T-cell (primary cell): Measurements from ENCODE around the gene CDK12. TPM values are rescaled to one million over a fixed set of nuclear protein-coding genes. Genes with fewer than 3 reads are reported as not detected.
A peak's percentile ranks its signal among the peaks of the same experiment; 100 is the strongest.

ENCODE experiments used
- ATAC-seq, 4 experiments: fragments of 200-7000 bp in 3 of 4; fragments of 150-1000 bp in 1 of 4; cut with Tn5 transposase; replicated peaks in 1 of 4; 1 replicate in 3 of 4; 2 replicates in 1 of 4; pipeline ENCODE4 v1.10.0; 2021; ENCODE audit warnings: moderate library complexity in 3 of 4, mild to moderate bottlenecking in 2 of 4, moderate number of reproducible peaks in 1 of 4
- CTCF ChIA-PET, 2 donors: fragments of 300-600 bp; sonication (Branson Sonifier 250); formaldehyde crosslinking; loops; one replicate each; lab custom pipeline; 2022; ENCODE audit warnings: antibody characterized with exemption in 2 of 2; lab: Charles Lee
- POLR2A ChIA-PET, 2 donors: fragments of 300-600 bp; sonication (Branson Sonifier 250); formaldehyde crosslinking; loops; one replicate each; lab custom pipeline; 2022; ENCODE audit warnings: antibody characterized with exemption in 2 of 2; lab: Charles Lee
- DNase-seq, 35 experiments: peaks; one replicate each; pipeline versions ENCODE4 v3.0.0 to v3.0.0-alpha.2; 2013 to 2023
- H3K27ac ChIP-seq: one replicate; pipeline ENCODE4 v1.5.1; 2013; ENCODE audit warnings: low read length
- H3K27me3 ChIP-seq, 2 experiments: replicated peaks in 1 of 2; 1 replicate in 1 of 2; 2 replicates in 1 of 2; pipeline versions ENCODE4 v1.6.1 to v1.7.0; 2013; ENCODE audit warnings: low read length in 1 of 2, mixed read lengths in 1 of 2; ENCODE audit not compliant: control insufficient read depth in 2 of 2, insufficient read depth in 2 of 2; ENCODE audit errors: extremely low read depth in 1 of 2
- H3K36me3 ChIP-seq, 2 donors: 1 replicate in 1 of 2; 2 replicates in 1 of 2; pipeline versions ENCODE4 v1.6.1 to v1.7.0; 2013; ENCODE audit warnings: low read length in 1 of 2; ENCODE audit not compliant: control insufficient read depth in 2 of 2, insufficient read depth in 1 of 2; ENCODE audit errors: extremely low read depth in 1 of 2
- H3K4me1 ChIP-seq, 2 experiments: 1 replicate in 1 of 2; 2 replicates in 1 of 2; pipeline versions ENCODE4 v1.6.1 to v1.7.0; 2013; ENCODE audit warnings: low read length in 2 of 2, mixed read lengths in 1 of 2; ENCODE audit not compliant: insufficient read depth in 2 of 2, control insufficient read depth in 1 of 2; ENCODE audit errors: extremely low read depth in 1 of 2
- H3K4me3 ChIP-seq, 2 donors: 1 replicate in 1 of 2; 2 replicates in 1 of 2; pipeline versions ENCODE4 v1.5.1 to v1.7.0; 2013; ENCODE audit warnings: mild to moderate bottlenecking in 2 of 2, low read length in 1 of 2, moderate library complexity in 1 of 2; ENCODE audit not compliant: control insufficient read depth in 1 of 2; ENCODE audit errors: extremely low read depth in 1 of 2
- H3K9me3 ChIP-seq: 2 replicates; pipeline ENCODE4 v1.7.0; 2013
- H3K27ac Mint-ChIP-seq, 2 donors: one replicate each; pipeline ENCODE4 v1.8.0; 2020 to 2021; ENCODE audit warnings: mild to moderate bottlenecking in 2 of 2, mixed read lengths in 2 of 2
- H3K27me3 Mint-ChIP-seq, 2 donors: one replicate each; pipeline ENCODE4 v1.8.0; 2021 to 2022; ENCODE audit warnings: mixed read lengths in 2 of 2
- H3K36me3 Mint-ChIP-seq: one replicate; pipeline ENCODE4 v1.8.0; 2021; ENCODE audit warnings: mixed read lengths
- H3K4me1 Mint-ChIP-seq, 3 donors: one replicate each; pipeline ENCODE4 v1.8.0; 2020 to 2022; ENCODE audit warnings: mixed read lengths in 3 of 3, mild to moderate bottlenecking in 1 of 3
- H3K4me3 Mint-ChIP-seq, 3 donors: one replicate each; pipeline ENCODE4 v1.8.0; 2020 to 2022; ENCODE audit warnings: mild to moderate bottlenecking in 3 of 3, mixed read lengths in 3 of 3, moderate library complexity in 3 of 3
- H3K9me3 Mint-ChIP-seq, 3 donors: one replicate each; pipeline ENCODE4 v1.8.0; 2020 to 2022; ENCODE audit warnings: mixed read lengths in 3 of 3
- WGBS: methylation state at CpG from one replicate; pipeline ENCODE4 v1.1.5; 2013; ENCODE audit warnings: missing lambda C conversion rate; ENCODE audit not compliant: insufficient coverage; 5-methylcytosine and 5-hydroxymethylcytosine counted together
- total RNA-seq, 35 experiments: library from RNA in 6 of 35; stranded (reverse) in 6 of 35; fragments of 120-200 nt in 1 of 35; gene quantifications; one replicate each; pipeline versions ENCODE4 v1.2.1 to v1.2.4 and lab custom pipeline; 2013 to 2026

Gene CDK12
- total RNA-seq, 5 donors from 2014 or later (not counting 1 experiment from before 2014, with no cell fraction given), result 95.6 to 108 (median 104) TPM

DNA sequence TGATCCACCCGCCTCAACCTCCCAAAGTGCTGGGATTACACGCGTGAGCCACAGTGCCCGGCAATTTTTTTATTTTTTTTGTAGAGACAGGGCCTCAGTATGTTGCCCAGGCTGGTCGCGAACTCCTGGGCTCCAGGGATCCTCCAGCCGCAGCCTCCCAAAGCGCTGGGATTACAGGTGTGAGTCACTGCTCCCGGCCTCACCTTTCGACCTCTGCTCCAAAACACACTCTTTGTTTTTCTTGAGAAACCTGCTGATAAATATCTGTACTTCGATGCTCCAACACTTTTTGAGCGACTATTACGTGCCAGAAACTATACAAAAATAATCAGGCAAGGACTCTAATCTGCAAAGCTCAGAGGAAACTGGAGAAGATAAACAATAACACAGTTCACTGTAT lies 11.2 kb upstream of the CDK12 start:
- H3K27ac Mint-ChIP-seq, result peak overlapping the region in 1 of 2 donors; percentile 98
- H3K27me3 Mint-ChIP-seq, result no peaks in the 10 kb centered on the region
- CTCF ChIA-PET, result interaction anchor here in 1 of 2 donors (0.7 to 2.1 kb wide), 2 partner anchors 12 to 366 kb away, joined by 9 to 23 read pairs; partner anchors contain the start of gene CDK12
- H3K4me1 Mint-ChIP-seq, result peaks cover 35 to 42% (median 36%) of the 10 kb centered on the region in 3 donors
- peak overlapping the region; percentile 96 to 98 (median 98) for H3K4me3 Mint-ChIP-seq
- no peak for DNase-seq
- Histone ChIP-seq H3K27ac (no peak overlapping the region), H3K27me3 (no peaks in the 10 kb centered on the region), H3K4me3 (peak overlapping the region; percentile 87 to 90), H3K36me3 (peaks cover 0 to 21% of the 10 kb centered on the region in 2 donors), H3K4me1 (peaks cover 9 to 29% of the 10 kb centered on the region in 2 experiments), H3K9me3 (no peaks in the 10 kb centered on the region)
- no peaks in the 10 kb centered on the region for H3K9me3 Mint-ChIP-seq
- POLR2A ChIA-PET, result interaction anchor here in 1 of 2 donors (0.6 to 3.3 kb wide), 2 partner anchors 11 to 25 kb away, joined by 5 to 26 read pairs; partner anchors contain the start of gene CDK12
- no peak for ATAC-seq
- 77% methylated on average over 8 of the region's 13 CpGs for WGBS
- H3K36me3 Mint-ChIP-seq, result peaks cover 9% of the 10 kb centered on the region

DNA sequence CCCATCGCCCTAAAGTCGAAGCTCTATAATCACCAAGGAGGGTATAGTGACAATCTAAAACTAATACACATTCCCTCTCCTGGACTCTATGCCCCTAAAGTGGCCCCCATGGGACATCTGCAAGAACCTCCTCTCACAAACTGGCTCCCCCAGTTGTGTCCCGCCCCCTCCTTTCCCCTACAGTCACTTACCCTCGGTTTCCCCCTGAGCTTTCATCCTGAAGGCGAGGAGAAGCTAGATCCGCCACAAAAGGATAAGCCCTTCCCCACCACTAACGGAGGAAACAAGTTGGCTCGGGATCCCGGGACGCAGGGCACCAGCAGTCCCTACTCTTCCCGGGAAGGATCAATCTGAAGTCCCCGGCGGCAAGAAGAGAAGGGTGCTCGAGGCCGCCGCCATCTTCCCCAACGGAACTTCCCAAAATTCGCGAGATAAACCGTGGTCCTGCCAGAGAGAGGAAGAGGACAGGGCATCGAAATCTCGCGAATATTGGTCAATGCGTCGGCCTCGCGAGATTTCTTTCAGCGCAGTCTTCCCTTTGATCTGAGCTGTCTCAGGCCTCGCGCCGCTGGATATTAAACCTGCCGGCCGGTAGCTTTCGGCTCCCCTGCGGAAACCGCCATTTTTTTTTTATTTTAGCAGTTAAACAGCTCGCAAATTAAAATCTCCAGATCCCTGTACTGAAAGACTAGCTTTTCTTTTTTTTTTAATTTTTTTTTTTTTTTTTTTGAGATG lies 10.3 kb upstream of the CDK12 start, which contains the start of gene MED1:
Gene MED1, minus strand, starts transcription at position 417 of the 735 bp plus-strand sequence. Its CDS starts 201 bp downstream, at position 216.
- CTCF ChIA-PET, result interaction anchor here (0.5 to 2.1 kb wide), 7 partner anchors 8 to 245 kb away, joined by 3 to 23 read pairs (median 3); partner anchors contain the start of genes CDK12 (in 2 of the 2) and FBXL20 (in 1 of the 2)
- H3K9me3 Mint-ChIP-seq, result no peaks in the 10 kb centered on the region

DNA sequence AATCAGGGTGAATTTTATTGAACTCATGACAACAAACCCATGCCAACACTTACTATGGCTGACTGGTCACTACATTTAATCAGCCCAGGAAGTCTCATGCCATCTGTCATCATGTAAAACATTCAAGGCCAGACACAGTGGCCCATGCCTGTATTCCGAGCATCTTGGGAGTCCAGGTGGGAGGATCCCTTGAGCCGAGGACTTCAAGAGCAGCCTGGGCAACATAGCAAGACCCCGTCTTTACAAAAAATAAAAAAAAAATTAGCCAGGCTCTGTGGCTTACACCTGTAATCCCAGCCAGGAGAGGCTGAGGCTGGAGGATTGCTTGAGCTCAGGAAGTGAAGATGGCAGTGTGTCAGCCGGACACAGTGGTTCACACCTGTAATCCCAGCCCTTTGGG lies 5.4 kb upstream of the CDK12 start:
- ATAC-seq (no peak), DNase-seq (no peak)
- H3K27me3 ChIP-seq, result no peaks in the 10 kb centered on the region
- Mint-ChIP-seq H3K36me3 (no peaks in the 10 kb centered on the region), H3K27me3 (no peaks in the 10 kb centered on the region), H3K4me1 (peaks cover 12 to 17% (median 15%) of the 10 kb centered on the region in 3 donors), H3K9me3 (no peaks in the 10 kb centered on the region), H3K27ac (no peak overlapping the region), H3K4me3 (no peak overlapping the region)
- ChIA-PET POLR2A (interaction anchor here in 1 of 2 donors (0.6 kb wide), 1 partner anchor 31 kb away, joined by 4 read pairs; no protein-coding TSS in a partner anchor), CTCF (interaction anchor here in 1 of 2 donors (0.7 kb wide), 1 partner anchor 13 kb away, joined by 3 read pairs; no protein-coding TSS in a partner anchor)
- no peaks in the 10 kb centered on the region for H3K36me3 ChIP-seq
- no peaks in the 10 kb centered on the region for H3K9me3 ChIP-seq
- H3K4me1 ChIP-seq, result peaks cover 3 to 17% of the 10 kb centered on the region in 2 experiments
- no peak overlapping the region for H3K27ac ChIP-seq
- no peak overlapping the region for H3K4me3 ChIP-seq
- WGBS, result 100% methylated on average over 2 of the region's 4 CpGs

More for the DNA sequence above, 10.3 kb upstream of the CDK12 start, which contains the start of gene MED1:
- Histone ChIP-seq H3K4me1 (peaks cover 9 to 29% of the 10 kb centered on the region in 2 experiments), H3K27ac (peak within 1 kb of the TSS; percentile 89), H3K9me3 (no peaks in the 10 kb centered on the region), H3K36me3 (peaks cover 0 to 13% of the 10 kb centered on the region in 2 donors), H3K4me3 (peak within 1 kb of the TSS; percentile 87 to 90), H3K27me3 (no peaks in the 10 kb centered on the region)
- ATAC-seq, result peak; percentile 92 to 97 (median 95)
- DNase-seq, result peak; percentile 74 to 97 (median 88)
- H3K4me3 Mint-ChIP-seq, result peak within 1 kb of the TSS; percentile 96 to 98 (median 98)
- peaks cover 9% of the 10 kb centered on the region for H3K36me3 Mint-ChIP-seq
- H3K27me3 Mint-ChIP-seq, result no peaks in the 10 kb centered on the region
- peak within 1 kb of the TSS; percentile 98 for H3K27ac Mint-ChIP-seq
- POLR2A ChIA-PET, result interaction anchor here (0.6 to 3.3 kb wide), 10 partner anchors 10 to 1838 kb away, joined by 3 to 26 read pairs (median 4); partner anchors contain the start of genes CDK12 (in 2 of the 2) and GSDMB (in 1 of the 2)
- 0% methylated on average over 31 of the region's 37 CpGs for WGBS
- peaks cover 35 to 42% (median 36%) of the 10 kb centered on the region in 3 donors for H3K4me1 Mint-ChIP-seq

DNA sequence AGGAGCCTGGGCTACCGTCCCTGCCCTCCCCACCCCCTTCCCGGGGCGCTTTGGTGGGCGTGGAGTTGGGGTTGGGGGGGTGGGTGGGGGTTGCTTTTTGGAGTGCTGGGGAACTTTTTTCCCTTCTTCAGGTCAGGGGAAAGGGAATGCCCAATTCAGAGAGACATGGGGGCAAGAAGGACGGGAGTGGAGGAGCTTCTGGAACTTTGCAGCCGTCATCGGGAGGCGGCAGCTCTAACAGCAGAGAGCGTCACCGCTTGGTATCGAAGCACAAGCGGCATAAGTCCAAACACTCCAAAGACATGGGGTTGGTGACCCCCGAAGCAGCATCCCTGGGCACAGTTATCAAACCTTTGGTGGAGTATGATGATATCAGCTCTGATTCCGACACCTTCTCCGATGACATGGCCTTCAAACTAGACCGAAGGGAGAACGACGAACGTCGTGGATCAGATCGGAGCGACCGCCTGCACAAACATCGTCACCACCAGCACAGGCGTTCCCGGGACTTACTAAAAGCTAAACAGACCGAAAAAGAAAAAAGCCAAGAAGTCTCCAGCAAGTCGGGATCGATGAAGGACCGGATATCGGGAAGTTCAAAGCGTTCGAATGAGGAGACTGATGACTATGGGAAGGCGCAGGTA lies 762 bp downstream of the CDK12 start:
- CTCF ChIA-PET, result interaction anchor here in 1 of 2 donors (0.6 to 2.8 kb wide), 3 partner anchors 11 to 593 kb away, joined by 3 to 23 read pairs (median 3); partner anchors contain the start of gene MED1
- H3K27ac Mint-ChIP-seq, result peak overlapping the region; percentile 94 to 98
- no peaks in the 10 kb centered on the region for H3K27me3 ChIP-seq
- H3K9me3 Mint-ChIP-seq, result no peaks in the 10 kb centered on the region
- peak in 9 of 35 experiments; percentile 4 to 70 (median 15) for DNase-seq
- H3K9me3 ChIP-seq, result no peaks in the 10 kb centered on the region
- peaks cover 8% of the 10 kb centered on the region for H3K36me3 Mint-ChIP-seq
- H3K4me3 ChIP-seq, result peak overlapping the region; percentile 97 to 100
- ATAC-seq, result peak; percentile 8 to 21 (median 14)
- H3K4me3 Mint-ChIP-seq, result peak overlapping the region; percentile 92 to 94 (median 93)
- peak overlapping the region; percentile 98 for H3K27ac ChIP-seq
- peaks cover 0 to 2% of the 10 kb centered on the region in 2 donors for H3K36me3 ChIP-seq
- 0% methylated on average over 28 of the region's 34 CpGs for WGBS
- H3K27me3 Mint-ChIP-seq, result no peaks in the 10 kb centered on the region
- H3K4me1 Mint-ChIP-seq, result peaks cover 38 to 49% (median 41%) of the 10 kb centered on the region in 3 donors
- peaks cover 17 to 34% of the 10 kb centered on the region in 2 experiments for H3K4me1 ChIP-seq
- POLR2A ChIA-PET, result interaction anchor here (0.6 to 3.1 kb wide), 5 partner anchors 8 to 757 kb away, joined by 3 to 26 read pairs (median 5); partner anchors contain the start of genes MED1 (in 2 of the 2) and WIPF2 (in 1 of the 2)

DNA sequence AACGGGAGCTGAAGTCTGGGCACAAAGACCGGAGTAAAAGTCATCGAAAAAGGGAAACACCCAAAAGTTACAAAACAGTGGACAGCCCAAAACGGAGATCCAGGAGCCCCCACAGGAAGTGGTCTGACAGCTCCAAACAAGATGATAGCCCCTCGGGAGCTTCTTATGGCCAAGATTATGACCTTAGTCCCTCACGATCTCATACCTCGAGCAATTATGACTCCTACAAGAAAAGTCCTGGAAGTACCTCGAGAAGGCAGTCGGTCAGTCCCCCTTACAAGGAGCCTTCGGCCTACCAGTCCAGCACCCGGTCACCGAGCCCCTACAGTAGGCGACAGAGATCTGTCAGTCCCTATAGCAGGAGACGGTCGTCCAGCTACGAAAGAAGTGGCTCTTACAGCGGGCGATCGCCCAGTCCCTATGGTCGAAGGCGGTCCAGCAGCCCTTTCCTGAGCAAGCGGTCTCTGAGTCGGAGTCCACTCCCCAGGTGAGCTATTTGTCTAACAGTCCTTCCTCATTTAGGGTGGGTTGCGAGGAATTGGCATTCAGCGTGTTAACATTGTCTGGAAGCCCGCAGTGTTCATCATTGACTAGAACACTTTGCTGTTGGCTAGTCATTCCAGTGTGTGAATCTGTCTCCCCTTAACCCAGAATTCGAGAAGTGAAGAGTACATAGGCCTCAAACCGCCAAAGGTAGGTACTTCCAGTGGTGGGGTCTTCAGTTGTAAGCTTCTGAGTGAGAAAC lies 1.5 kb downstream of the CDK12 start:
- WGBS, result 0% methylated on average over 24 of the region's 28 CpGs
- no peaks in the 10 kb centered on the region for H3K27me3 Mint-ChIP-seq
- peak overlapping the region; percentile 92 to 94 (median 93) for H3K4me3 Mint-ChIP-seq
- CTCF ChIA-PET, result interaction anchor here in 1 of 2 donors (0.9 to 2.8 kb wide), 2 partner anchors 12 to 35 kb away, joined by 3 to 23 read pairs; partner anchors contain the start of gene MED1
- H3K4me3 ChIP-seq, result peak overlapping the region; percentile 97 to 100
- ATAC-seq (no peak), DNase-seq (peak in 1 of 35 experiments; percentile 13)
- peaks cover 41 to 56% (median 45%) of the 10 kb centered on the region in 3 donors for H3K4me1 Mint-ChIP-seq
- peak overlapping the region; percentile 82 to 91 for H3K27ac Mint-ChIP-seq
- no peaks in the 10 kb centered on the region for H3K27me3 ChIP-seq
- H3K9me3 Mint-ChIP-seq, result no peaks in the 10 kb centered on the region
- POLR2A ChIA-PET, result interaction anchor here in 1 of 2 donors (0.9 to 3.1 kb wide), 2 partner anchors 10 to 12 kb away, joined by 5 to 26 read pairs; partner anchors contain the start of gene MED1
- peak overlapping the region; percentile 98 for H3K27ac ChIP-seq
- H3K36me3 Mint-ChIP-seq, result peaks cover 15% of the 10 kb centered on the region
- H3K36me3 ChIP-seq, result peaks cover 0 to 7% of the 10 kb centered on the region in 2 donors
- no peaks in the 10 kb centered on the region for H3K9me3 ChIP-seq
- peaks cover 17 to 34% of the 10 kb centered on the region in 2 experiments for H3K4me1 ChIP-seq
